Glutamatergic neuron (in vitro differentiated cells): ENCODE results near the gene RAD18. TPM values are rescaled to one million over a fixed set of nuclear protein-coding genes. Genes with fewer than 3 reads are reported as not detected.

Source experiments
- DNase-seq: peaks from one replicate; pipeline ENCODE4 v3.0.0; 2022
- H3K27ac Mint-ChIP-seq: one replicate; pipeline ENCODE4 v1.8.0; 2020; ENCODE audit warnings: mild to moderate bottlenecking, mixed read lengths, inconsistent platforms; ENCODE audit not compliant: unreplicated experiment
- H3K27me3 Mint-ChIP-seq: one replicate; pipeline ENCODE4 v1.8.0; 2020; ENCODE audit warnings: mild to moderate bottlenecking, moderate library complexity, mixed read lengths, inconsistent platforms; ENCODE audit not compliant: unreplicated experiment
- H3K36me3 Mint-ChIP-seq: one replicate; pipeline ENCODE4 v1.8.0; 2020; ENCODE audit warnings: mild to moderate bottlenecking, mixed read lengths, inconsistent platforms; ENCODE audit not compliant: unreplicated experiment
- H3K4me1 Mint-ChIP-seq: one replicate; pipeline ENCODE4 v1.8.0; 2020; ENCODE audit warnings: mild to moderate bottlenecking, low read depth, mixed read lengths, inconsistent platforms; ENCODE audit not compliant: unreplicated experiment
- H3K4me3 Mint-ChIP-seq: one replicate; pipeline ENCODE4 v1.8.0; 2020; ENCODE audit warnings: mild to moderate bottlenecking, mixed read lengths, inconsistent platforms; ENCODE audit not compliant: unreplicated experiment
- H3K9me3 Mint-ChIP-seq: one replicate; pipeline ENCODE4 v1.8.0; 2020; ENCODE audit warnings: mild to moderate bottlenecking, moderate library complexity, mixed read lengths, inconsistent platforms; ENCODE audit not compliant: unreplicated experiment
- total RNA-seq: library from RNA; stranded (reverse); fragmentation: NEBNext Ultra II Directional; extraction: Animal tissue kit (Norgen Biotek cat#: 25700); gene quantifications from one replicate; pipeline ENCODE4 v1.2.1, GENCODE V29; 2021; ENCODE audit not compliant: unreplicated experiment
- TF ChIP-seq, protein P1 (sequence below): fragments of 200-600 bp; sonication (generic); IDR thresholded peaks from one replicate; pipeline ENCODE4 v1.5.0; 2021; ENCODE audit not compliant: partially characterized antibody, unreplicated experiment

RAD18 gene
- total RNA-seq, 1 donor from 2014 or later = 11.9 TPM

GRCh38 chr3:8884630-8885290 lies 78.5 kb downstream of the RAD18 start:
- TF ChIP-seq, protein P1, sequence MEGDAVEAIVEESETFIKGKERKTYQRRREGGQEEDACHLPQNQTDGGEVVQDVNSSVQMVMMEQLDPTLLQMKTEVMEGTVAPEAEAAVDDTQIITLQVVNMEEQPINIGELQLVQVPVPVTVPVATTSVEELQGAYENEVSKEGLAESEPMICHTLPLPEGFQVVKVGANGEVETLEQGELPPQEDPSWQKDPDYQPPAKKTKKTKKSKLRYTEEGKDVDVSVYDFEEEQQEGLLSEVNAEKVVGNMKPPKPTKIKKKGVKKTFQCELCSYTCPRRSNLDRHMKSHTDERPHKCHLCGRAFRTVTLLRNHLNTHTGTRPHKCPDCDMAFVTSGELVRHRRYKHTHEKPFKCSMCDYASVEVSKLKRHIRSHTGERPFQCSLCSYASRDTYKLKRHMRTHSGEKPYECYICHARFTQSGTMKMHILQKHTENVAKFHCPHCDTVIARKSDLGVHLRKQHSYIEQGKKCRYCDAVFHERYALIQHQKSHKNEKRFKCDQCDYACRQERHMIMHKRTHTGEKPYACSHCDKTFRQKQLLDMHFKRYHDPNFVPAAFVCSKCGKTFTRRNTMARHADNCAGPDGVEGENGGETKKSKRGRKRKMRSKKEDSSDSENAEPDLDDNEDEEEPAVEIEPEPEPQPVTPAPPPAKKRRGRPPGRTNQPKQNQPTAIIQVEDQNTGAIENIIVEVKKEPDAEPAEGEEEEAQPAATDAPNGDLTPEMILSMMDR = no peak
- DNase-seq = no peak
- H3K9me3 Mint-ChIP-seq = no peaks in the 10 kb centered on the region
- H3K4me3 Mint-ChIP-seq = no peak overlapping the region
- H3K36me3 Mint-ChIP-seq = no peaks in the 10 kb centered on the region
- H3K27me3 Mint-ChIP-seq = no peaks in the 10 kb centered on the region
- H3K4me1 Mint-ChIP-seq = peaks cover 9% of the 10 kb centered on the region
- no peak overlapping the region for H3K27ac Mint-ChIP-seq

GRCh38 chr3:8882642-8883041 lies 80.6 kb downstream of the RAD18 start:
- Mint-ChIP-seq H3K9me3 (no peaks in the 10 kb centered on the region), H3K36me3 (no peaks in the 10 kb centered on the region), H3K27ac (no peak overlapping the region), H3K27me3 (no peaks in the 10 kb centered on the region), H3K4me1 (peaks cover 9% of the 10 kb centered on the region), H3K4me3 (no peak overlapping the region)
- TF ChIP-seq, protein P1 = no peak
- DNase-seq = no peak

DNA sequence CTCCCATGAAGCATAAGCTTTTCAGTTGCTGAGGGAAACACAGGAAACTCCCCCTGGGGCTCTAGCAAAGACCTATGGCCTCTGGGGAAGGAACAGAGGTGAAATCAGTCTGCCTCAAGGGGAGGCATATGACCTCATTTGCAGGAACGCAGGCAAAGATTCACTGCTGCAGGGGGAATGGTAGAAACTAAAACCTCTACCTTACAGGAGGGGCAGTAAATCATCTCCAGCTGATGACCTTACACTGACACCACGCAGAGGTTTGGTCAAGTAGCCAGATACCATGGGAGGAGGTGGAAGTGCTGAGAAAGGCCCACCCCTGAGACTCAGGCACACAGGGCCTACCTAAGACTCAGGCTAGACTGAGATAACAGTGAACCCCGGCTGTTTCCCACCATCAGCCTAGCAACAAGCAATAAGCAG lies 81.1 kb downstream of the RAD18 start:
- no peak for DNase-seq
- H3K27ac Mint-ChIP-seq = peak overlapping the region; percentile 25

DNA sequence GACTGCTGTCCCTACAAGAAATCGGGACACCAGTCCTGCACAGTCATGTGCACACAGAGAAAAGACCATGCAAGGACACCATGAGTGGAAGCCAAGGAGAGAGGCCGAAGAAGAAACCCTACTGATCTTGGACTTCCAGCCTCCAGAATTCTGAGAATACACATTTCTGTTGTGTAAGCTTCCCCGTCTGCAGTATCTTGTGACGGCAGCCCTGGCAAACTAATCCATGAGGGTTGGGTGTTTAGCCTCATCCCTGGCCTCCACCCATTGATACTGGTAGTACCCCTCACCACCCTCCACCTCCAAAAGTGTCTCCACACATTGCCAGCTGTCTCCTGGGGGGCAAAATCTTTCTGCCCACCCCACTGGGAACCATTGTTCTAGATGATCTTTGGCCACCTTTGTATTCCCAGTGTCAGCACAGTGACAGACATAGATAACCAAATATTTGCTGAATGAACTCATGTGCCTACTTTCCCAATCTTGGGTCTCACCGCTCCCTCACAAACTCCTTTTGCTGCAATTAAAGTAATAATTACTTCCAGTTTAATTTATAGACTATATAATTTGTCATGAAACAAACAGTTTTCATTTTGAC lies 83.8 kb downstream of the RAD18 start:
- no peaks in the 10 kb centered on the region for H3K27me3 Mint-ChIP-seq
- TF ChIP-seq, protein P1 = no peak
- H3K36me3 Mint-ChIP-seq = no peaks in the 10 kb centered on the region
- H3K9me3 Mint-ChIP-seq = no peaks in the 10 kb centered on the region
- no peak overlapping the region for H3K27ac Mint-ChIP-seq
- DNase-seq = no peak
- H3K4me3 Mint-ChIP-seq = no peak overlapping the region
- peaks cover 9% of the 10 kb centered on the region for H3K4me1 Mint-ChIP-seq

More for the DNA sequence above, 81.1 kb downstream of the RAD18 start:
- Mint-ChIP-seq H3K27me3 (no peaks in the 10 kb centered on the region), H3K4me1 (peaks cover 9% of the 10 kb centered on the region), H3K36me3 (no peaks in the 10 kb centered on the region), H3K4me3 (no peak overlapping the region), H3K9me3 (no peaks in the 10 kb centered on the region)
- TF ChIP-seq, protein P1 = no peak

- Mint-ChIP-seq H3K4me3 (no peak overlapping the region), H3K27ac (no peak overlapping the region), H3K4me1 (no peaks in the 10 kb centered on the region), H3K27me3 (no peaks in the 10 kb centered on the region), H3K36me3 (no peaks in the 10 kb centered on the region), H3K9me3 (no peaks in the 10 kb centered on the region)
- no peak for DNase-seq
- TF ChIP-seq, protein P1 = no peak
These were observed 87.4 kb downstream of the RAD18 start for GRCh38 chr3:8875836-8876235.
